GM23338 (cell line): ENCODE measurements around the gene SLC16A6. TPM values are rescaled to one million over a fixed set of nuclear protein-coding genes. Genes with fewer than 3 reads are reported as not detected.

ENCODE experiments used
- ATAC-seq: fragments of 200-7000 bp; cut with Tn5 transposase; 3 replicates; pipeline ENCODE4 v1.9.1; 2020
- DNase-seq: peaks from one replicate; pipeline ENCODE4 v3.0.0-alpha.2; 2015; ENCODE audit warnings: low spot score
- H2AFZ ChIP-seq: fragments of 200-600 bp; sonication (generic); 2 replicates; pipeline ENCODE4 v1.8.0; 2016; ENCODE audit warnings: antibody characterized with exemption, mild to moderate bottlenecking, moderate library complexity
- H3F3A ChIP-seq: fragments of 200-600 bp; sonication (generic); replicated peaks from 2 replicates; pipeline ENCODE4 v1.8.0; 2017; ENCODE audit warnings: antibody characterized with exemption, mixed run types, low read depth
- H3K27ac ChIP-seq: fragments of 200-600 bp; sonication (generic); 2 replicates; pipeline ENCODE4 v1.6.1; 2016; ENCODE audit warnings: low read depth
- H3K27me3 ChIP-seq: fragments of 200-600 bp; sonication (generic); 2 replicates; pipeline ENCODE4 v1.8.0; 2016; ENCODE audit warnings: mild to moderate bottlenecking, mixed run types, moderate library complexity; ENCODE audit not compliant: insufficient read depth
- H3K36me3 ChIP-seq: fragments of 200-600 bp; sonication (generic); 2 replicates; pipeline ENCODE4 v1.8.0; 2016; ENCODE audit warnings: mild to moderate bottlenecking; ENCODE audit not compliant: insufficient read depth
- H3K4me1 ChIP-seq: fragments of 200-600 bp; sonication (generic); 2 replicates; pipeline ENCODE4 v1.8.0; 2016; ENCODE audit warnings: mild to moderate bottlenecking, moderate library complexity; ENCODE audit not compliant: insufficient read depth
- H3K4me2 ChIP-seq: fragments of 200-600 bp; sonication (generic); 2 replicates; pipeline ENCODE4 v1.7.1; 2017; ENCODE audit warnings: mixed run types
- H3K4me3 ChIP-seq: fragments of 200-600 bp; sonication (generic); 2 replicates; pipeline ENCODE4 v1.6.1; 2016; ENCODE audit warnings: mixed run types
- H3K79me2 ChIP-seq: fragments of 200-600 bp; sonication (generic); replicated peaks from 2 replicates; pipeline ENCODE4 v1.8.0; 2017; ENCODE audit warnings: mild to moderate bottlenecking; ENCODE audit not compliant: insufficient read depth
- H3K9me2 ChIP-seq: fragments of 200-600 bp; sonication (generic); 2 replicates; pipeline ENCODE4 v1.8.0; 2017; ENCODE audit not compliant: insufficient read depth
- H4K20me1 ChIP-seq: fragments of 200-600 bp; sonication (generic); replicated peaks from 2 replicates; pipeline ENCODE4 v1.8.0; 2017; ENCODE audit warnings: mild to moderate bottlenecking; ENCODE audit not compliant: insufficient read depth
- H3K27ac Mint-ChIP-seq: 2 replicates; pipeline ENCODE4 v1.8.0; 2020; ENCODE audit warnings: inconsistent platforms, mild to moderate bottlenecking, moderate library complexity, mixed read lengths
- H3K27me3 Mint-ChIP-seq: 3 replicates; pipeline ENCODE4 v1.8.0; 2022; ENCODE audit warnings: low read depth, mild to moderate bottlenecking, moderate library complexity, mixed read lengths, inconsistent platforms; ENCODE audit not compliant: insufficient read depth, poor library complexity
- H3K36me3 Mint-ChIP-seq: 3 replicates; pipeline ENCODE4 v1.8.0; 2021; ENCODE audit warnings: low read depth, mild to moderate bottlenecking, inconsistent platforms, moderate library complexity, mixed read lengths
- H3K4me1 Mint-ChIP-seq: 3 replicates; pipeline ENCODE4 v1.8.0; 2020; ENCODE audit warnings: mild to moderate bottlenecking, inconsistent platforms, mixed read lengths
- H3K4me3 Mint-ChIP-seq: 3 replicates; pipeline ENCODE4 v1.8.0; 2021; ENCODE audit warnings: moderate library complexity, mild to moderate bottlenecking, inconsistent platforms, mixed read lengths
- H3K9me3 Mint-ChIP-seq: 3 replicates; pipeline ENCODE4 v1.8.0; 2020; ENCODE audit warnings: moderate library complexity, mild to moderate bottlenecking, inconsistent platforms, mixed read lengths
- CREB1 ChIP-seq: fragments of 250-450 bp; sonication (Bioruptor Pico); IDR thresholded peaks from 2 replicates; pipeline ENCODE4 v1.5.0; 2020; ENCODE audit warnings: low read depth, mild to moderate bottlenecking, moderate library complexity
- EZH2 ChIP-seq: fragments of 200-600 bp; sonication (generic); IDR thresholded peaks from one replicate; pipeline ENCODE4 v1.8.0; 2017; ENCODE audit warnings: antibody characterized with exemption, mild to moderate bottlenecking, low read depth; ENCODE audit not compliant: unreplicated experiment
- EZH2phosphoT487 ChIP-seq: fragments of 200-600 bp; sonication (generic); IDR thresholded peaks from one replicate; pipeline ENCODE4 v1.8.1; 2018; ENCODE audit warnings: antibody characterized with exemption; ENCODE audit not compliant: unreplicated experiment
- JUNB ChIP-seq: IDR thresholded peaks from one replicate; pipeline ENCODE4 v1.6.1; 2016; ENCODE audit warnings: antibody characterized with exemption; ENCODE audit not compliant: unreplicated experiment
- NANOG ChIP-seq: IDR thresholded peaks from 2 replicates; pipeline ENCODE4 v1.6.1; 2016; ENCODE audit warnings: antibody characterized with exemption, borderline replicate concordance
- POLR2AphosphoS5 ChIP-seq: IDR thresholded peaks from 2 replicates; pipeline ENCODE4 v1.6.1; 2016; ENCODE audit warnings: antibody characterized with exemption, low read depth
- STAT1 ChIP-seq: IDR thresholded peaks from one replicate; pipeline ENCODE4 v1.6.1; 2016; ENCODE audit warnings: antibody characterized with exemption; ENCODE audit not compliant: unreplicated experiment
- ZNF114 ChIP-seq: fragments of 250-450 bp; sonication (Bioruptor Pico); IDR thresholded peaks from 2 replicates; pipeline ENCODE4 v1.5.0; 2020; ENCODE audit warnings: mild to moderate bottlenecking, moderate library complexity
- ZNF331 ChIP-seq: fragments of 250-450 bp; sonication (Bioruptor Pico); IDR thresholded peaks from 2 replicates; pipeline ENCODE4 v1.5.0; 2020; ENCODE audit warnings: low read depth, mild to moderate bottlenecking, moderate library complexity
- polyA plus RNA-seq: library from polyadenylated mRNA; unstranded; fragments of >200 nt; fragmentation: Nextera tagmentation; extraction: Ambion mirVana; gene quantifications from 2 replicates; pipeline ENCODE4 v1.2.1, GENCODE V29; 2016
- total RNA-seq: library from RNA; depleted of rRNA; stranded (reverse); fragments of >200 nt; shearing (Covaris generic); gene quantifications from 2 replicates; pipeline ENCODE4 v1.2.3, GENCODE V29; 2014
- TF ChIP-seq, protein P1 (sequence below): IDR thresholded peaks from 2 replicates; pipeline ENCODE4 v1.6.1; 2016; ENCODE audit warnings: antibody characterized with exemption
- TF ChIP-seq, protein P2 (sequence below), 2 experiments: fragments of 200-600 bp in 1 of 2; sonication (generic) in 1 of 2; conservative IDR thresholded peaks; 2 replicates each; pipeline versions ENCODE4 v1.5.1 to v1.6.1; 2016 to 2017; ENCODE audit warnings: antibody characterized with exemption in 2 of 2, low read depth in 2 of 2, mild to moderate bottlenecking in 2 of 2, moderate library complexity in 1 of 2
- TF ChIP-seq, protein P3 (sequence below): fragments of 250-450 bp; sonication (Bioruptor Pico); IDR thresholded peaks from 2 replicates; pipeline ENCODE4 v1.5.0; 2020; ENCODE audit warnings: mild to moderate bottlenecking, moderate library complexity
- TF ChIP-seq, protein P4 (sequence below): IDR thresholded peaks from one replicate; pipeline ENCODE4 v1.6.1; 2018; ENCODE audit warnings: antibody characterized with exemption; ENCODE audit not compliant: unreplicated experiment

Gene SLC16A6
- total and polyA plus RNA-seq, 2 experiments from 2014 or later = not detected

DNA sequence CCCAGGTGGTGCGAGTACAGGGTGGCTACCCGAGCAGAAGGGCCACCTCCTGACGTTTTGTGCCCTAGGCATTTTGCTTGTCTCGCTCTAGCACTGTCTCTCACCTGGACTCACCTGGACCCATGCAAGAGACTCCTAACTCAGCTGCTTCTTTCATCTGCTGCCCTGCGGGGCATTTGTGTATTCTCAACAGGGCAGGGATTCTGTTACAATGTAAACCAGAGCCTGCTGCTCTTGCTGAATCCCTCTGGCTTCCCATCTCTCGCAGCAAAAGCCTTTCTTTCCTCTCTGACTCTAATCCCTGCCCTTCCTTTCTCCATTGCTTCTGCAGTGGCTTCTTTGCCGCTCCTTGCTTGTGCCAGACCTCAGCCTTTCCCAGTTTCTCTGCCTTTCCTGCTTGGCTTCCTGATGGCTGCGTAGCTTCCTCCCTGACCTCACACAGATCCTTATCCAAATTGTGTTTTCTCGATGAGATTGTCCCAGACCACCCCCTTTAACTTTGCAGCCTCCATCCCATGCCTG lies 10.6 kb upstream of the SLC16A6 start (continued):
- no peak for TF ChIP-seq JUNB

DNA sequence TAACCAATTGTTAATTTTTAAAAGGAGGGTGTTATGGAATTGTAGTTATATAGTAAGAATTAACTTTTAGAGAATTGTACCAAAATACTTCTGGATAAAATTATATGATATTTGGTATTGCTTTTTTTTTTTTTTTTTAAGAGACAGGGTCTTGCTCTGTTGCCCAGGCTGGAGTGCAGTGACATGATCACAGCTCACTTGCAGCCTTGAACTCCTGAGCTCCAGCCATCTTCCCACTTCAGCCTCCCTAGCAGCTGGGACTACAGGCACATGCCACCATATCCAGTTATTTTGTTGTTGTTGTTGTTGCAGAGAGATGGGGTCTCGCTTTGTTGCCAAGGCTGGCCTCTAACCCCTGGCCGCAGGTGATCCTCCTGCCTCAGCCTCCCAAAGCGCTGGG lies 8.9 kb upstream of the SLC16A6 start:
- Histone ChIP-seq H3F3A (0 out of 2 replicates have a peak, but pooled peaks cover 3% of the 10 kb centered on the region), H3K4me1 (peaks cover 22% of the 10 kb centered on the region), H3K36me3 (no peaks in the 10 kb centered on the region), H3K4me3 (no peak overlapping the region), H3K9me2 (no peaks in the 10 kb centered on the region), H3K4me2 (no peak overlapping the region), H3K79me2 (no peaks in the 10 kb centered on the region), H4K20me1 (no peaks in the 10 kb centered on the region), H2AFZ (no peak overlapping the region), H3K27me3 (peaks cover 1% of the 10 kb centered on the region; the same call in 1 of the 2 replicates), H3K27ac (no peak overlapping the region)
- no peaks in the 10 kb centered on the region; the same call in 2 of the 3 replicates for H3K36me3 Mint-ChIP-seq
- no peak overlapping the region for H3K4me3 Mint-ChIP-seq
- H3K9me3 Mint-ChIP-seq = no peaks in the 10 kb centered on the region
- H3K4me1 Mint-ChIP-seq = peaks cover 36% of the 10 kb centered on the region
- peaks cover 15% of the 10 kb centered on the region for H3K27me3 Mint-ChIP-seq
- no peak overlapping the region for H3K27ac Mint-ChIP-seq
- no peak for ATAC-seq
- no peak for DNase-seq
- no peak for TF ChIP-seq ZNF114 (CRISPR knock-in tag)
- no peak for TF ChIP-seq STAT1
- no peak for TF ChIP-seq POLR2AphosphoS5
- TF ChIP-seq, protein P1, sequence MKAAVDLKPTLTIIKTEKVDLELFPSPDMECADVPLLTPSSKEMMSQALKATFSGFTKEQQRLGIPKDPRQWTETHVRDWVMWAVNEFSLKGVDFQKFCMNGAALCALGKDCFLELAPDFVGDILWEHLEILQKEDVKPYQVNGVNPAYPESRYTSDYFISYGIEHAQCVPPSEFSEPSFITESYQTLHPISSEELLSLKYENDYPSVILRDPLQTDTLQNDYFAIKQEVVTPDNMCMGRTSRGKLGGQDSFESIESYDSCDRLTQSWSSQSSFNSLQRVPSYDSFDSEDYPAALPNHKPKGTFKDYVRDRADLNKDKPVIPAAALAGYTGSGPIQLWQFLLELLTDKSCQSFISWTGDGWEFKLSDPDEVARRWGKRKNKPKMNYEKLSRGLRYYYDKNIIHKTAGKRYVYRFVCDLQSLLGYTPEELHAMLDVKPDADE = no peak
- TF ChIP-seq, protein P2, sequence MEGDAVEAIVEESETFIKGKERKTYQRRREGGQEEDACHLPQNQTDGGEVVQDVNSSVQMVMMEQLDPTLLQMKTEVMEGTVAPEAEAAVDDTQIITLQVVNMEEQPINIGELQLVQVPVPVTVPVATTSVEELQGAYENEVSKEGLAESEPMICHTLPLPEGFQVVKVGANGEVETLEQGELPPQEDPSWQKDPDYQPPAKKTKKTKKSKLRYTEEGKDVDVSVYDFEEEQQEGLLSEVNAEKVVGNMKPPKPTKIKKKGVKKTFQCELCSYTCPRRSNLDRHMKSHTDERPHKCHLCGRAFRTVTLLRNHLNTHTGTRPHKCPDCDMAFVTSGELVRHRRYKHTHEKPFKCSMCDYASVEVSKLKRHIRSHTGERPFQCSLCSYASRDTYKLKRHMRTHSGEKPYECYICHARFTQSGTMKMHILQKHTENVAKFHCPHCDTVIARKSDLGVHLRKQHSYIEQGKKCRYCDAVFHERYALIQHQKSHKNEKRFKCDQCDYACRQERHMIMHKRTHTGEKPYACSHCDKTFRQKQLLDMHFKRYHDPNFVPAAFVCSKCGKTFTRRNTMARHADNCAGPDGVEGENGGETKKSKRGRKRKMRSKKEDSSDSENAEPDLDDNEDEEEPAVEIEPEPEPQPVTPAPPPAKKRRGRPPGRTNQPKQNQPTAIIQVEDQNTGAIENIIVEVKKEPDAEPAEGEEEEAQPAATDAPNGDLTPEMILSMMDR (conservative IDR thresholded peaks at IDR 0.05; ENCODE audit: low read depth in 2 of 2) = no peak
- TF ChIP-seq, protein P3, sequence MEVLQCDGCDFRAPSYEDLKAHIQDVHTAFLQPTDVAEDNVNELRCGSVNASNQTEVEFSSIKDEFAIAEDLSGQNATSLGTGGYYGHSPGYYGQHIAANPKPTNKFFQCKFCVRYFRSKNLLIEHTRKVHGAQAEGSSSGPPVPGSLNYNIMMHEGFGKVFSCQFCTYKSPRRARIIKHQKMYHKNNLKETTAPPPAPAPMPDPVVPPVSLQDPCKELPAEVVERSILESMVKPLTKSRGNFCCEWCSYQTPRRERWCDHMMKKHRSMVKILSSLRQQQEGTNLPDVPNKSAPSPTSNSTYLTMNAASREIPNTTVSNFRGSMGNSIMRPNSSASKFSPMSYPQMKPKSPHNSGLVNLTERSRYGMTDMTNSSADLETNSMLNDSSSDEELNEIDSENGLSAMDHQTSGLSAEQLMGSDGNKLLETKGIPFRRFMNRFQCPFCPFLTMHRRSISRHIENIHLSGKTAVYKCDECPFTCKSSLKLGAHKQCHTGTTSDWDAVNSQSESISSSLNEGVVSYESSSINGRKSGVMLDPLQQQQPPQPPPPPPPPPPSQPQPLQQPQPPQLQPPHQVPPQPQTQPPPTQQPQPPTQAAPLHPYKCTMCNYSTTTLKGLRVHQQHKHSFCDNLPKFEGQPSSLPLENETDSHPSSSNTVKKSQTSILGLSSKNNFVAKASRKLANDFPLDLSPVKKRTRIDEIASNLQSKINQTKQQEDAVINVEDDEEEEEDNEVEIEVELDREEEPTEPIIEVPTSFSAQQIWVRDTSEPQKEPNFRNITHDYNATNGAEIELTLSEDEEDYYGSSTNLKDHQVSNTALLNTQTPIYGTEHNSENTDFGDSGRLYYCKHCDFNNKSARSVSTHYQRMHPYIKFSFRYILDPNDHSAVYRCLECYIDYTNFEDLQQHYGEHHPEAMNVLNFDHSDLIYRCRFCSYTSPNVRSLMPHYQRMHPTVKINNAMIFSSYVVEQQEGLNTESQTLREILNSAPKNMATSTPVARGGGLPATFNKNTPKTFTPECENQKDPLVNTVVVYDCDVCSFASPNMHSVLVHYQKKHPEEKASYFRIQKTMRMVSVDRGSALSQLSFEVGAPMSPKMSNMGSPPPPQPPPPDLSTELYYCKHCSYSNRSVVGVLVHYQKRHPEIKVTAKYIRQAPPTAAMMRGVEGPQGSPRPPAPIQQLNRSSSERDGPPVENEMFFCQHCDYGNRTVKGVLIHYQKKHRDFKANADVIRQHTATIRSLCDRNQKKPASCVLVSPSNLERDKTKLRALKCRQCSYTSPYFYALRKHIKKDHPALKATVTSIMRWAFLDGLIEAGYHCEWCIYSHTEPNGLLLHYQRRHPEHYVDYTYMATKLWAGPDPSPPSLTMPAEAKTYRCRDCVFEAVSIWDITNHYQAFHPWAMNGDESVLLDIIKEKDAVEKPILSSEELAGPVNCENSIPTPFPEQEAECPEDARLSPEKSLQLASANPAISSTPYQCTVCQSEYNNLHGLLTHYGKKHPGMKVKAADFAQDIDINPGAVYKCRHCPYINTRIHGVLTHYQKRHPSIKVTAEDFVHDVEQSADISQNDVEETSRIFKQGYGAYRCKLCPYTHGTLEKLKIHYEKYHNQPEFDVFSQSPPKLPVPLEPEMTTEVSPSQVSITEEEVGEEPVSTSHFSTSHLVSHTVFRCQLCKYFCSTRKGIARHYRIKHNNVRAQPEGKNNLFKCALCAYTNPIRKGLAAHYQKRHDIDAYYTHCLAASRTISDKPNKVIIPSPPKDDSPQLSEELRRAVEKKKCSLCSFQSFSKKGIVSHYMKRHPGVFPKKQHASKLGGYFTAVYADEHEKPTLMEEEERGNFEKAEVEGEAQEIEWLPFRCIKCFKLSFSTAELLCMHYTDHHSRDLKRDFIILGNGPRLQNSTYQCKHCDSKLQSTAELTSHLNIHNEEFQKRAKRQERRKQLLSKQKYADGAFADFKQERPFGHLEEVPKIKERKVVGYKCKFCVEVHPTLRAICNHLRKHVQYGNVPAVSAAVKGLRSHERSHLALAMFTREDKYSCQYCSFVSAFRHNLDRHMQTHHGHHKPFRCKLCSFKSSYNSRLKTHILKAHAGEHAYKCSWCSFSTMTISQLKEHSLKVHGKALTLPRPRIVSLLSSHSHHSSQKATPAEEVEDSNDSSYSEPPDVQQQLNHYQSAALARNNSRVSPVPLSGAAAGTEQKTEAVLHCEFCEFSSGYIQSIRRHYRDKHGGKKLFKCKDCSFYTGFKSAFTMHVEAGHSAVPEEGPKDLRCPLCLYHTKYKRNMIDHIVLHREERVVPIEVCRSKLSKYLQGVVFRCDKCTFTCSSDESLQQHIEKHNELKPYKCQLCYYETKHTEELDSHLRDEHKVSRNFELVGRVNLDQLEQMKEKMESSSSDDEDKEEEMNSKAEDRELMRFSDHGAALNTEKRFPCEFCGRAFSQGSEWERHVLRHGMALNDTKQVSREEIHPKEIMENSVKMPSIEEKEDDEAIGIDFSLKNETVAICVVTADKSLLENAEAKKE (CRISPR knock-in tag) = no peak
- TF ChIP-seq, protein P4, sequence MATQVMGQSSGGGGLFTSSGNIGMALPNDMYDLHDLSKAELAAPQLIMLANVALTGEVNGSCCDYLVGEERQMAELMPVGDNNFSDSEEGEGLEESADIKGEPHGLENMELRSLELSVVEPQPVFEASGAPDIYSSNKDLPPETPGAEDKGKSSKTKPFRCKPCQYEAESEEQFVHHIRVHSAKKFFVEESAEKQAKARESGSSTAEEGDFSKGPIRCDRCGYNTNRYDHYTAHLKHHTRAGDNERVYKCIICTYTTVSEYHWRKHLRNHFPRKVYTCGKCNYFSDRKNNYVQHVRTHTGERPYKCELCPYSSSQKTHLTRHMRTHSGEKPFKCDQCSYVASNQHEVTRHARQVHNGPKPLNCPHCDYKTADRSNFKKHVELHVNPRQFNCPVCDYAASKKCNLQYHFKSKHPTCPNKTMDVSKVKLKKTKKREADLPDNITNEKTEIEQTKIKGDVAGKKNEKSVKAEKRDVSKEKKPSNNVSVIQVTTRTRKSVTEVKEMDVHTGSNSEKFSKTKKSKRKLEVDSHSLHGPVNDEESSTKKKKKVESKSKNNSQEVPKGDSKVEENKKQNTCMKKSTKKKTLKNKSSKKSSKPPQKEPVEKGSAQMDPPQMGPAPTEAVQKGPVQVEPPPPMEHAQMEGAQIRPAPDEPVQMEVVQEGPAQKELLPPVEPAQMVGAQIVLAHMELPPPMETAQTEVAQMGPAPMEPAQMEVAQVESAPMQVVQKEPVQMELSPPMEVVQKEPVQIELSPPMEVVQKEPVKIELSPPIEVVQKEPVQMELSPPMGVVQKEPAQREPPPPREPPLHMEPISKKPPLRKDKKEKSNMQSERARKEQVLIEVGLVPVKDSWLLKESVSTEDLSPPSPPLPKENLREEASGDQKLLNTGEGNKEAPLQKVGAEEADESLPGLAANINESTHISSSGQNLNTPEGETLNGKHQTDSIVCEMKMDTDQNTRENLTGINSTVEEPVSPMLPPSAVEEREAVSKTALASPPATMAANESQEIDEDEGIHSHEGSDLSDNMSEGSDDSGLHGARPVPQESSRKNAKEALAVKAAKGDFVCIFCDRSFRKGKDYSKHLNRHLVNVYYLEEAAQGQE = no peak
- no peak for TF ChIP-seq EZH2
- TF ChIP-seq ZNF331 (CRISPR knock-in tag) = no peak
- no peak for TF ChIP-seq EZH2phosphoT487
- TF ChIP-seq JUNB = no peak
- TF ChIP-seq CREB1 (CRISPR knock-in tag) = no peak
- no peak for TF ChIP-seq NANOG
